ENCODE results near the gene TAX1BP1. TPM values are rescaled to one million over a fixed set of nuclear protein-coding genes. Genes with fewer than 3 reads are reported as not detected.

TAX1BP1 gene
- total and polyA plus RNA-seq, 2 of the 13 experiments (the other 11 are each of a cell fraction or from before 2014, with no cell fraction given): 95.2 to 98.9 TPM

- peak; percentile 63; the same call in 1 of the 2 replicates for TF ChIP-seq ZBTB21 (CRISPR knock-in tag; IDR thresholded peaks at IDR 0.05)
- TF ChIP-seq PAX8 (CRISPR knock-in tag; IDR thresholded peaks at IDR 0.05; ENCODE audit: borderline replicate concordance): 0 out of 2 replicates have a peak, but pooled peaks have one; percentile 49
- TF ChIP-seq SPEN (CRISPR knock-in tag; IDR thresholded peaks at IDR 0.05; ENCODE audit: low read depth): peak; percentile 90
- no peak for TF ChIP-seq THAP8 (CRISPR knock-in tag; IDR thresholded peaks at IDR 0.05; ENCODE audit: borderline replicate concordance)
- no peak for TF ChIP-seq PCBP1 (IDR thresholded peaks at IDR 0.05; ENCODE audit: borderline replicate concordance, low read depth, low read length)
- no peak for TF ChIP-seq PHF21A (CRISPR knock-in tag; IDR thresholded peaks at IDR 0.05)
- TF ChIP-seq, protein P1, sequence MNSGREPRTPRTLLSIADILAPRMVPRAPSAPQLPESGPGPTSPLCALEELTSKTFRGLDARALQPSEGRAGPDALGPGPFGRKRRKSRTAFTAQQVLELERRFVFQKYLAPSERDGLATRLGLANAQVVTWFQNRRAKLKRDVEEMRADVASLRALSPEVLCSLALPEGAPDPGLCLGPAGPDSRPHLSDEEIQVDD (CRISPR knock-in tag; IDR thresholded peaks at IDR 0.05; ENCODE audit: borderline replicate concordance): 0 out of 2 replicates have a peak, but pooled peaks have one; percentile 24
- TF ChIP-seq ZNF274 (CRISPR knock-in tag; IDR thresholded peaks at IDR 0.05): no peak
- peak in 1 of 2 experiments; percentile 78; a peak in 2 of 4 replicates for TF ChIP-seq KLF16 (CRISPR knock-in tag; IDR thresholded peaks at IDR 0.05)
- no peak for TF ChIP-seq ZNF451 (CRISPR knock-in tag; IDR thresholded peaks at IDR 0.05)
- no peak; the same call in 1 of the 2 replicates for TF ChIP-seq ZNF670 (CRISPR knock-in tag; IDR thresholded peaks at IDR 0.05; ENCODE audit: borderline replicate concordance)
- no peak for TF ChIP-seq ZNF501 (CRISPR knock-in tag; IDR thresholded peaks at IDR 0.05)
- TF ChIP-seq SAFB2 (CRISPR knock-in tag; IDR thresholded peaks at IDR 0.05; ENCODE audit: borderline replicate concordance, low read depth): no peak
- TF ChIP-seq ZNF878 (CRISPR knock-in tag; IDR thresholded peaks at IDR 0.05): no peak
- TF ChIP-seq ZNF747 (CRISPR knock-in tag; IDR thresholded peaks at IDR 0.05; ENCODE audit: borderline replicate concordance): peak; percentile 78; the same call in 1 of the 2 replicates
- TF ChIP-seq HOXA3 (CRISPR knock-in tag; IDR thresholded peaks at IDR 0.05): peak; percentile 90
- peak; percentile 71 for TF ChIP-seq PHF20 (CRISPR knock-in tag; IDR thresholded peaks at IDR 0.05)
- no peak for TF ChIP-seq MLX (CRISPR knock-in tag; IDR thresholded peaks at IDR 0.05)
- TF ChIP-seq EED (CRISPR knock-in tag; IDR thresholded peaks at IDR 0.05): no peak
- peak; percentile 96 for TF ChIP-seq POLR2AphosphoS5 (IDR thresholded peaks at IDR 0.05; ENCODE audit: low read depth, low read length)
- peak; percentile 18 for TF ChIP-seq CBX1 (IDR thresholded peaks at IDR 0.05; ENCODE audit: low read depth)
- TF ChIP-seq NCOA1 (CRISPR knock-in tag; IDR thresholded peaks at IDR 0.05): no peak
- TF ChIP-seq ZFP62 (CRISPR knock-in tag; IDR thresholded peaks at IDR 0.05): no peak
- peak; percentile 75; the same call in 1 of the 2 replicates for TF ChIP-seq GATA4 (IDR thresholded peaks at IDR 0.05; ENCODE audit: borderline replicate concordance, low read depth)
- TF ChIP-seq, protein P2, sequence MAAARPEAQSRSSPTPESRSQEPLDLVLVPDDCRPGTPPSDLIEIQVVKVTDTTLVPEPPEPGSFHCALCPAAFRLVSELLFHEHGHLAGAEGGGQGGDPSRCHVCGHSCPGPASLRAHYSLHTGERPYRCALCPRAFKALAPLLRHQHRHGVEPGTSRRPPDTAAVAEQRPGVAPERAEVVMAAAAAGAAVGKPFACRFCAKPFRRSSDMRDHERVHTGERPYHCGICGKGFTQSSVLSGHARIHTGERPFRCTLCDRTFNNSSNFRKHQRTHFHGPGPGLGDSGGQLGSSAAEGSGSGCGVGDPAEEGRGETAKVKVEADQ (CRISPR knock-in tag; IDR thresholded peaks at IDR 0.05; ENCODE audit: borderline replicate concordance): no peak
- TF ChIP-seq EZH2 (conservative IDR thresholded peaks at IDR 0.05; ENCODE audit: low read depth, low read length): no peak
Measured at GRCh38 chr7:27739909-27740448, at the start of gene TAX1BP1 (continued).
